PC-3 (cell line): Measurements from ENCODE around the gene SLC6A16. TPM values are rescaled to one million over a fixed set of nuclear protein-coding genes. Genes with fewer than 3 reads are reported as not detected.

Source experiments
- ATAC-seq: fragments of 200-7000 bp; cut with Tn5 transposase; 2 replicates; pipeline ENCODE4 v1.9.1; 2020; ENCODE audit warnings: mild to moderate bottlenecking, moderate library complexity
- BruUV-seq: library from RNA; stranded (reverse); fragments of 400-500 nt; replicated peaks from 2 replicates; lab custom pipeline; 2021; lab: Mats Ljungman, UMichigan
- CTCF ChIA-PET: fragments of 300-600 bp; sonication (Branson Sonifier 250); formaldehyde crosslinking; loops from one replicate; lab custom pipeline; 2022; ENCODE audit warnings: antibody characterized with exemption; lab: Charles Lee
- POLR2A ChIA-PET: fragments of 300-600 bp; sonication (Branson Sonifier 250); formaldehyde crosslinking; loops from one replicate; lab custom pipeline; 2022; ENCODE audit warnings: antibody characterized with exemption; ENCODE audit not compliant: unreplicated experiment; lab: Charles Lee
- DNase-seq: peaks from one replicate; pipeline ENCODE4 v3.0.0-alpha.2; 2015
- H2AFZ ChIP-seq: fragments of 300-600 bp; sonication (generic); 2 replicates; pipeline ENCODE4 v1.6.0; 2016; ENCODE audit warnings: antibody characterized with exemption, low read length
- H3F3A ChIP-seq: fragments of 300-600 bp; sonication (generic); one replicate; pipeline ENCODE4 v1.6.0; 2017; ENCODE audit warnings: antibody characterized with exemption, low read length, control low read depth, mild to moderate bottlenecking; ENCODE audit not compliant: unreplicated experiment
- H3K27ac ChIP-seq: fragments of 300-600 bp; sonication (generic); 2 replicates; pipeline ENCODE4 v1.5.1; 2016; ENCODE audit warnings: mild to moderate bottlenecking, low read length
- H3K27me3 ChIP-seq: fragments of 300-600 bp; sonication (generic); 2 replicates; pipeline ENCODE4 v1.6.1; 2016; ENCODE audit warnings: low read length, mixed read lengths
- H3K36me3 ChIP-seq: fragments of 300-600 bp; sonication (generic); 2 replicates; pipeline ENCODE4 v1.6.1; 2016; ENCODE audit warnings: low read depth, mixed run types, low read length, mixed read lengths
- H3K4me1 ChIP-seq: fragments of 300-600 bp; sonication (generic); 2 replicates; pipeline ENCODE4 v1.5.1; 2016; ENCODE audit warnings: low read length; ENCODE audit not compliant: insufficient read depth
- H3K4me2 ChIP-seq: fragments of 300-600 bp; sonication (generic); 2 replicates; pipeline ENCODE4 v1.6.0; 2016; ENCODE audit warnings: low read length
- H3K4me3 ChIP-seq: fragments of 300-600 bp; sonication (generic); 2 replicates; pipeline ENCODE4 v1.5.1; 2016; ENCODE audit warnings: mild to moderate bottlenecking, low read length, mixed read lengths
- H3K79me2 ChIP-seq: fragments of 300-600 bp; sonication (generic); 2 replicates; pipeline ENCODE4 v1.6.1; 2017; ENCODE audit warnings: low read length, mixed read lengths
- H3K9ac ChIP-seq: fragments of 300-600 bp; sonication (generic); 2 replicates; pipeline ENCODE4 v1.6.0; 2016; ENCODE audit warnings: mild to moderate bottlenecking, low read length
- H3K9me2 ChIP-seq: fragments of 300-600 bp; sonication (generic); replicated peaks from 2 replicates; pipeline ENCODE4 v1.6.1; 2016; ENCODE audit warnings: mixed run types, low read length, mixed read lengths
- H3K9me3 ChIP-seq: fragments of 300-600 bp; sonication (generic); 2 replicates; pipeline ENCODE4 v1.6.1; 2016; ENCODE audit warnings: low read length, mixed read lengths
- H4K20me1 ChIP-seq: fragments of 300-600 bp; sonication (generic); 2 replicates; pipeline ENCODE4 v1.6.1; 2016; ENCODE audit warnings: low read length, mixed read lengths
- EZH2 ChIP-seq: fragments of 300-600 bp; sonication (generic); IDR thresholded peaks from one replicate; pipeline ENCODE4 v1.6.1; 2017; ENCODE audit warnings: antibody characterized with exemption, mild to moderate bottlenecking, low read length; ENCODE audit not compliant: unreplicated experiment
- EZH2phosphoT487 ChIP-seq: fragments of 300-600 bp; sonication (generic); IDR thresholded peaks from 2 replicates; pipeline ENCODE4 v1.6.1; 2018; ENCODE audit warnings: mild to moderate bottlenecking, antibody characterized with exemption, low read length, borderline replicate concordance
- intact Hi-C: fragments of 100-400 bp; cut with micrococcal nuclease; formaldehyde crosslinking; loops from 2 replicates; pipeline ENCODE4 v1.9.0; 2023
- total RNA-seq: library from RNA; depleted of rRNA; stranded (reverse); fragments of >200 nt; gene quantifications from 2 replicates; pipeline ENCODE4 v1.2.3, GENCODE V29; 2014
- TF ChIP-seq, protein P1 (sequence below): fragments of 300-600 bp; sonication (generic); conservative IDR thresholded peaks from 2 replicates; pipeline ENCODE4 v1.5.1; 2017; ENCODE audit warnings: antibody characterized with exemption, low read depth, mild to moderate bottlenecking, low read length

SLC6A16 gene
- total RNA-seq, 1 experiment from 2014 or later = not detected

DNA sequence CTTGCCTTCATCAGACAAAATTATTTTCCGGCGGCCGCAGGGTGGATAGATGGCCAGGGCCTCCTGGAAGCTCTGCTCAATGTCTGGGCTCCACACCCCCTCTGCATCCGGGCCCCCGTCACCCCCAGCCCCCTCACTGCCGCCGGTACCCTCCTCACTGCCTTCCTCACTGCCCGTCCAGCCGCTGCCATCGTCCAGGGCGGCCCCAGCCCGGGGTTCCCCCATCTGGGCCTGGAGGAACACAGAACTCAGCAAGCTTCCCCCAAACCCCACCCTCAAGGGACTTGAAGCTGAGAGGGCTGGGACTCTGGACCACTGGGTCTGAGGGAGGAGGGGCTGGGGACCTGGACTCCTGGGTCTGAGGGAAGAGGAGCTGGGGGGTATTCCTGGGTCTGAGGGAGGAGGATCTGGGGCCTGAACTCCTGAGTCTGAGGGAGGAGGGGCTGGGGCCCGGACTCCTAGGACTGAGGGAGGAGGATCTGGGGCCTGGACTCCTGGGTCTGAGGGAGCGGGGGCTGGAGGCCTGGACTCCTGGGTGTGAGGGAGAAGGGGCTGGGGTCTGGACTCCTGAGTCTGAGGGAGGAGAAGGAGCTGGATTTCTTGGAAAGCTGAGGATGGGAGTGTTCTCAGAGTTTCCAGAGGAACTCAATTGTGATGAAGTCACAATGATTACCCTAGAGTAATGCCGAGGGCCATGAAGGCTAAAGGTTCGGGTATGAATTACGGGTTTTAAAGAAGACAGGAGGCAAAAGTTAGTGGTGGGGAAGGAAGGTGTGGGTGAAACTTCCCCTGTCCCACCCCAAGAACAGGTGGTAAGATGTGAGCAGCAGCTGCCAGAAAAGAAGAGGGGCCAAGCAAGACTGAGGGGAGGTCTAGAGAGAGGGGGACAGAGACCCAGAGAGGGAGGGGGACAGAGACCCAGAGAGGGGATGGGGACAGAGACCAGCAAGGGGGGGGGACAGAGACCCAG lies 35.1 kb upstream of the SLC6A16 start:
- peaks cover 8% of the 10 kb centered on the region for H3K36me3 ChIP-seq
- H3K4me1 ChIP-seq = peaks cover 11% of the 10 kb centered on the region
- no peaks in the 10 kb centered on the region for H4K20me1 ChIP-seq
- BruUV-seq = TSS peak; percentile 17
- no peak overlapping the region for H3K9ac ChIP-seq
- ChIA-PET CTCF (no interaction called here), POLR2A (no interaction called here)
- no peaks in the 10 kb centered on the region for H3K9me2 ChIP-seq
- H3F3A ChIP-seq = peaks cover 7% of the 10 kb centered on the region
- no peak overlapping the region for H2AFZ ChIP-seq
- no peaks in the 10 kb centered on the region for H3K27me3 ChIP-seq
- ATAC-seq (no peak), DNase-seq (no peak)
- no peak overlapping the region for H3K4me2 ChIP-seq
- intact Hi-C loops = no loop called here
- H3K4me3 ChIP-seq = no peak overlapping the region
- H3K27ac ChIP-seq = no peak overlapping the region
- no peaks in the 10 kb centered on the region for H3K9me3 ChIP-seq
- TF ChIP-seq, protein P1, sequence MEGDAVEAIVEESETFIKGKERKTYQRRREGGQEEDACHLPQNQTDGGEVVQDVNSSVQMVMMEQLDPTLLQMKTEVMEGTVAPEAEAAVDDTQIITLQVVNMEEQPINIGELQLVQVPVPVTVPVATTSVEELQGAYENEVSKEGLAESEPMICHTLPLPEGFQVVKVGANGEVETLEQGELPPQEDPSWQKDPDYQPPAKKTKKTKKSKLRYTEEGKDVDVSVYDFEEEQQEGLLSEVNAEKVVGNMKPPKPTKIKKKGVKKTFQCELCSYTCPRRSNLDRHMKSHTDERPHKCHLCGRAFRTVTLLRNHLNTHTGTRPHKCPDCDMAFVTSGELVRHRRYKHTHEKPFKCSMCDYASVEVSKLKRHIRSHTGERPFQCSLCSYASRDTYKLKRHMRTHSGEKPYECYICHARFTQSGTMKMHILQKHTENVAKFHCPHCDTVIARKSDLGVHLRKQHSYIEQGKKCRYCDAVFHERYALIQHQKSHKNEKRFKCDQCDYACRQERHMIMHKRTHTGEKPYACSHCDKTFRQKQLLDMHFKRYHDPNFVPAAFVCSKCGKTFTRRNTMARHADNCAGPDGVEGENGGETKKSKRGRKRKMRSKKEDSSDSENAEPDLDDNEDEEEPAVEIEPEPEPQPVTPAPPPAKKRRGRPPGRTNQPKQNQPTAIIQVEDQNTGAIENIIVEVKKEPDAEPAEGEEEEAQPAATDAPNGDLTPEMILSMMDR = no peak
- TF ChIP-seq EZH2phosphoT487 = no peak
- TF ChIP-seq EZH2 = no peak
- peaks cover 6% of the 10 kb centered on the region; the same call in 1 of the 2 replicates for H3K79me2 ChIP-seq

DNA sequence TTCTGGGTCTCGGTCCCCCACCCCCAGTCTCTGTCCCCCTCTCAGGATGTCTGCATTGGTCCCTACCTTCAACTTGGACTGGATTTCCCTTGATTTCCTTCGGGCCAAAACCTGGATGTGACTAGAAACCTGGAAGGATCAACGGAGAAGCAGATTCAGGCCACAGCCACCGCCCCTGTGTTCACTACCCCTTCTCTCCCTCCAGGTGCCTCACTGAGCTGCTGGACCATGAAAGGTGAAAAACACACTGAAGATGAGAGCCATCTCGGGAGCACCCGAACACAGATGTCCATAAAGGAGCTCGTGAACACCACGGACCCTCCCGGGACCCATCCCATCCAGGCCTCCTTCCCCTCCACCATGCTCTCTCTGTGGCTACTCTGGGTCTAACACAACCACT lies 32.2 kb upstream of the SLC6A16 start:
- ChIA-PET CTCF (no interaction called here), POLR2A (no interaction called here)
- Histone ChIP-seq H3K9me3 (no peaks in the 10 kb centered on the region), H4K20me1 (no peaks in the 10 kb centered on the region), H3F3A (no peaks in the 10 kb centered on the region), H3K27ac (no peak overlapping the region), H3K79me2 (peaks cover 6% of the 10 kb centered on the region; the same call in 1 of the 2 replicates), H3K27me3 (no peaks in the 10 kb centered on the region), H3K4me2 (no peak overlapping the region), H3K9me2 (no peaks in the 10 kb centered on the region), H3K4me1 (no peaks in the 10 kb centered on the region), H2AFZ (no peak overlapping the region), H3K4me3 (no peak overlapping the region), H3K9ac (no peak overlapping the region), H3K36me3 (peaks cover 12% of the 10 kb centered on the region)
- TF ChIP-seq EZH2phosphoT487 (no peak), EZH2 (no peak)
- TF ChIP-seq, protein P1 = no peak
- ATAC-seq (no peak), DNase-seq (no peak)
- BruUV-seq = no TSS peak
- intact Hi-C loops = no loop called here

DNA sequence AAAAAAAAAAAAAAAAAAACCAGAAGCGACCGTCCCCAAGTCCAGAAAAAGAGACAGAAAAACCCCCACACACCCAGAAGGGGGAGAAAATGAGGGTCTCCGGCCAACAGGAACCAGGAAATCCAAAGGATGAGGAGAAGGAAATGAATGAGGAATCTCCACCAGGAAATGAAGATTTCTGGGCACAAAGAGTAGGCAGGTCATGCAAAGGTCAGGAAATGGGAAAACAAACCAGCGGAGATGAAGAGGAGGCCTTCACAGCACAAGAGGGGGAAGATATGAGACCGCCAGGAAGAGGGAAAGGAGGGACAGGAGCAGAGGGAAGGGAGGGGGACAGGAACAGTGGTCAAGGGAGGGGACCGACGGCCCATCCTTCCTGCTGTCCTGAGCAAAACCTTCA lies 31.4 kb upstream of the SLC6A16 start:
- H3K9me2 ChIP-seq = no peaks in the 10 kb centered on the region
- no peak for TF ChIP-seq EZH2
- TF ChIP-seq, protein P1 = no peak
- no peak overlapping the region for H3K4me3 ChIP-seq
- ChIA-PET CTCF (no interaction called here), POLR2A (no interaction called here)
- H2AFZ ChIP-seq = no peak overlapping the region
- H3K9ac ChIP-seq = no peak overlapping the region
- no peaks in the 10 kb centered on the region for H3K4me1 ChIP-seq
- H3K36me3 ChIP-seq = peaks cover 14% of the 10 kb centered on the region
- H3K79me2 ChIP-seq = no peaks in the 10 kb centered on the region; the same call in 1 of the 2 replicates
- intact Hi-C loops = no loop called here
- H4K20me1 ChIP-seq = no peaks in the 10 kb centered on the region
- no peak overlapping the region for H3K27ac ChIP-seq
- no peaks in the 10 kb centered on the region for H3F3A ChIP-seq
- ATAC-seq (no peak), DNase-seq (no peak)
- no peaks in the 10 kb centered on the region for H3K27me3 ChIP-seq
- no peak overlapping the region for H3K4me2 ChIP-seq
- no TSS peak for BruUV-seq
- H3K9me3 ChIP-seq = no peaks in the 10 kb centered on the region
